Astrocyte of the cerebellum (primary cell): ENCODE data around the gene CSMD2.

Source experiments
- DNase-seq: peaks from one replicate; pipeline ENCODE4 v3.0.0-alpha.2; 2011; ENCODE audit warnings: low read depth
- H3K4me3 ChIP-seq: 2 replicates; pipeline ENCODE4 v1.5.1; 2011; ENCODE audit warnings: mild to moderate bottlenecking, low read depth, low read length, moderate library complexity
- in situ Hi-C: cut with HindIII; loops from 2 replicates; pipeline ENCODE4 v1.10.0; 2017; ENCODE audit warnings: low sequenced_read_pairs
- TF ChIP-seq, protein P1 (sequence below): IDR thresholded peaks from 2 replicates; pipeline ENCODE4 v1.5.1; 2012; ENCODE audit warnings: low read length, low read depth, moderate library complexity, mild to moderate bottlenecking; ENCODE audit errors: missing control alignments

Gene CSMD2

DNA sequence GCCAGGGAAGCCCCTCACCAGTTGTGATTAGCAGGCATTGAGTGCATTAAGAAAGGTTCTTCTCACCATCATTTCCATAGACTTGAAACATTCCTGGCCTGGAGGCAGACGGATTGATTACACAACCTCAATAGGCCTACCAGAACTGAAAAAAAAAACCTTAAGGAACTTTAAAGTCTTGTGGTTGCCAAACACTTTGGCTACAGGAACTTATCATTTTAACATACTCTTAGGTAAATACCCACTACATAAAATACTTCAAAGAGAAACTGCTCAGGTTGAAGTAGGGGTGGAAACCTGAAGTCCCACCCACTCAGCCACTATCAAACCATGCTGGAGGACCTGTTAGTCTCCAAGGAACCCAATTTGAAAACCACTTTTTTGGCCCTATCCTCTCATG lies 323.5 kb downstream of the CSMD2 start:
- in situ Hi-C loops = no loop called here
- TF ChIP-seq, protein P1, sequence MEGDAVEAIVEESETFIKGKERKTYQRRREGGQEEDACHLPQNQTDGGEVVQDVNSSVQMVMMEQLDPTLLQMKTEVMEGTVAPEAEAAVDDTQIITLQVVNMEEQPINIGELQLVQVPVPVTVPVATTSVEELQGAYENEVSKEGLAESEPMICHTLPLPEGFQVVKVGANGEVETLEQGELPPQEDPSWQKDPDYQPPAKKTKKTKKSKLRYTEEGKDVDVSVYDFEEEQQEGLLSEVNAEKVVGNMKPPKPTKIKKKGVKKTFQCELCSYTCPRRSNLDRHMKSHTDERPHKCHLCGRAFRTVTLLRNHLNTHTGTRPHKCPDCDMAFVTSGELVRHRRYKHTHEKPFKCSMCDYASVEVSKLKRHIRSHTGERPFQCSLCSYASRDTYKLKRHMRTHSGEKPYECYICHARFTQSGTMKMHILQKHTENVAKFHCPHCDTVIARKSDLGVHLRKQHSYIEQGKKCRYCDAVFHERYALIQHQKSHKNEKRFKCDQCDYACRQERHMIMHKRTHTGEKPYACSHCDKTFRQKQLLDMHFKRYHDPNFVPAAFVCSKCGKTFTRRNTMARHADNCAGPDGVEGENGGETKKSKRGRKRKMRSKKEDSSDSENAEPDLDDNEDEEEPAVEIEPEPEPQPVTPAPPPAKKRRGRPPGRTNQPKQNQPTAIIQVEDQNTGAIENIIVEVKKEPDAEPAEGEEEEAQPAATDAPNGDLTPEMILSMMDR = no peak
- no peak overlapping the region for H3K4me3 ChIP-seq
- DNase-seq = no peak

- DNase-seq = no peak
- TF ChIP-seq, protein P1 = no peak
- in situ Hi-C loops = no loop called here
Observed at GRCh38 chr1:33837635-33838034, 327.4 kb downstream of the CSMD2 start.

DNA sequence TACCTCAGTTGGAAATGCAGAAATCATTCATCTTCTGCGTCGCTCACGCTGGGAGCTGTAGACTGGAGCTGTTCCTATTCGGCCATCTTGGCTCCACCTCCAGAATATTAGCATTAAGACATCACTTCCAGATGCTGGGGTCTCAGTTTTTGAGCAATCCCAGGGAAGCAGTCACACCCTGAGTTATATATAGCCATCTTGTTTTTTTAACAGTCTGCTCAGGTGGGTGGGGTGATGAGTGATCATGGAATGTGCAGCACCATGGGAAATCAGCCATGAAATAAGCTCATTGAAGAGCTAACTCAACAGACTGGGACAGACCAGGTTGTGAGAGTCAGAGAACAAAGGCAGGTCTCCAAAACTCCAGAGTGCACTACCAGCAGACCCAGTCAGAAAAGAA lies 328.1 kb downstream of the CSMD2 start:
- DNase-seq = no peak
- H3K4me3 ChIP-seq = no peak overlapping the region
- TF ChIP-seq, protein P1 = no peak
- in situ Hi-C loops = no loop called here

More at GRCh38 chr1:33837635-33838034, 327.4 kb downstream of the CSMD2 start:
- no peak overlapping the region for H3K4me3 ChIP-seq

GRCh38 chr1:33828654-33829053 lies 336.4 kb downstream of the CSMD2 start:
- no peak overlapping the region for H3K4me3 ChIP-seq
- TF ChIP-seq, protein P1 = no peak
- no peak for DNase-seq
- in situ Hi-C loops = no loop called here

GRCh38 chr1:33828059-33828458 lies 337.0 kb downstream of the CSMD2 start:
- in situ Hi-C loops = no loop called here
- H3K4me3 ChIP-seq = no peak overlapping the region
- TF ChIP-seq, protein P1 = no peak
- no peak for DNase-seq

- H3K4me3 ChIP-seq = no peak overlapping the region
- in situ Hi-C loops = no loop called here
- no peak for DNase-seq
- TF ChIP-seq, protein P1 = no peak
Observed at GRCh38 chr1:33826711-33827110, 338.3 kb downstream of the CSMD2 start.

- TF ChIP-seq, protein P1 = no peak
- in situ Hi-C loops = no loop called here
- no peak overlapping the region for H3K4me3 ChIP-seq
- DNase-seq = no peak
Observed at GRCh38 chr1:33826311-33826710, 338.7 kb downstream of the CSMD2 start.
